ENCODE results near the gene MAPK1.

GRCh38 chr22:21823740-21824444 lies 43.6 kb downstream of the MAPK1 start:
- TF ChIP-seq CTCF (IDR thresholded peaks at IDR 0.05; ENCODE audit: low read depth, low read length) = no peak
- TF ChIP-seq EZH2phosphoT487 (IDR thresholded peaks at IDR 0.05; ENCODE audit: low read depth) = no peak
